GM23338 (cell line): ENCODE measurements around the gene GRID2.

Experiments
- CTCF ChIP-seq, 2 experiments: fragments of 200-600 bp in 1 of 2; sonication (generic) in 1 of 2; conservative IDR thresholded peaks; 2 replicates each; pipeline versions ENCODE4 v1.5.1 to v1.6.1; 2016 to 2017; ENCODE audit warnings: antibody characterized with exemption in 2 of 2, low read depth in 2 of 2, mild to moderate bottlenecking in 2 of 2, moderate library complexity in 1 of 2
- EZH2 ChIP-seq: fragments of 200-600 bp; sonication (generic); IDR thresholded peaks from one replicate; pipeline ENCODE4 v1.8.0; 2017; ENCODE audit warnings: antibody characterized with exemption, mild to moderate bottlenecking, low read depth; ENCODE audit not compliant: unreplicated experiment
- NANOG ChIP-seq: IDR thresholded peaks from 2 replicates; pipeline ENCODE4 v1.6.1; 2016; ENCODE audit warnings: antibody characterized with exemption, borderline replicate concordance
- POLR2AphosphoS5 ChIP-seq: IDR thresholded peaks from 2 replicates; pipeline ENCODE4 v1.6.1; 2016; ENCODE audit warnings: antibody characterized with exemption, low read depth
- REST ChIP-seq: IDR thresholded peaks from one replicate; pipeline ENCODE4 v1.6.1; 2018; ENCODE audit warnings: antibody characterized with exemption; ENCODE audit not compliant: unreplicated experiment

- TF ChIP-seq CTCF (conservative IDR thresholded peaks at IDR 0.05; ENCODE audit: low read depth in 2 of 2) (no peak), POLR2AphosphoS5 (no peak), EZH2 (no peak), REST (no peak), NANOG (no peak)
Observed at GRCh38 chr4:93767917-93768316, 1464.2 kb downstream of the GRID2 start.
